ENCODE measurements around the gene ZFP90.

- TF ChIP-seq POU2F2 (IDR thresholded peaks at IDR 0.05; ENCODE audit: low read depth, low read length) (no peak), POLR2A (IDR thresholded peaks at IDR 0.05; ENCODE audit: low read depth, low read length) (no peak)
Observed at GRCh38 chr16:68617734-68618133, 78.6 kb downstream of the ZFP90 start.

All from GM12891 (cell line).